Loucy (cell line): Measurements from ENCODE around the gene RMDN2.

Experiments
- H2AFZ ChIP-seq: fragments of 200-600 bp; sonication (generic); 2 replicates; pipeline ENCODE4 v1.6.0; 2016; ENCODE audit warnings: antibody characterized with exemption, mild to moderate bottlenecking, low read length, moderate library complexity
- H3F3A ChIP-seq: fragments of 200-600 bp; 2 replicates; pipeline ENCODE4 v1.6.0; 2016; ENCODE audit warnings: antibody characterized with exemption, low read depth, mild to moderate bottlenecking
- H3K27me3 ChIP-seq: fragments of 200-600 bp; sonication (generic); 2 replicates; pipeline ENCODE4 v1.6.1; 2014; ENCODE audit warnings: low read length, mild to moderate bottlenecking; ENCODE audit not compliant: insufficient read depth, poor library complexity, severe bottlenecking
- H3K36me3 ChIP-seq: fragments of 200-600 bp; sonication (generic); 2 replicates; pipeline ENCODE4 v1.6.1; 2016; ENCODE audit warnings: low read length; ENCODE audit not compliant: insufficient read depth
- H3K4me1 ChIP-seq: fragments of 200-600 bp; sonication (generic); 2 replicates; pipeline ENCODE4 v1.5.1; 2014; ENCODE audit warnings: low read length, mild to moderate bottlenecking; ENCODE audit not compliant: insufficient read depth, poor library complexity, severe bottlenecking
- H3K4me2 ChIP-seq: fragments of 200-600 bp; sonication (generic); 2 replicates; pipeline ENCODE4 v1.6.0; 2014; ENCODE audit warnings: antibody characterized with exemption, low read length, low read depth, mild to moderate bottlenecking; ENCODE audit not compliant: poor library complexity, severe bottlenecking
- H3K4me3 ChIP-seq: fragments of 200-600 bp; sonication (generic); 2 replicates; pipeline ENCODE4 v1.5.1; 2014; ENCODE audit warnings: low read length, mild to moderate bottlenecking, mixed read lengths; ENCODE audit not compliant: poor library complexity, severe bottlenecking
- H3K79me2 ChIP-seq: fragments of 200-600 bp; sonication (generic); 2 replicates; pipeline ENCODE4 v1.6.1; 2014; ENCODE audit warnings: low read length; ENCODE audit not compliant: insufficient read depth
- H3K9ac ChIP-seq: fragments of 200-600 bp; sonication (generic); 2 replicates; pipeline ENCODE4 v1.6.0; 2014; ENCODE audit warnings: mild to moderate bottlenecking, low read depth, low read length, moderate library complexity; ENCODE audit not compliant: poor library complexity, severe bottlenecking
- H3K9me2 ChIP-seq: fragments of 200-600 bp; sonication (generic); replicated peaks from 2 replicates; pipeline ENCODE4 v1.6.1; 2016; ENCODE audit warnings: low read depth, low read length, mixed read lengths
- H3K9me3 ChIP-seq: fragments of 200-600 bp; sonication (generic); 2 replicates; pipeline ENCODE4 v1.6.1; 2014; ENCODE audit warnings: mild to moderate bottlenecking, antibody characterized with exemption, low read length, low read depth; ENCODE audit not compliant: insufficient read depth
- H4K20me1 ChIP-seq: fragments of 200-600 bp; sonication (generic); 2 replicates; pipeline ENCODE4 v1.6.0; 2014; ENCODE audit warnings: antibody characterized with exemption, low read length, mild to moderate bottlenecking; ENCODE audit not compliant: insufficient read depth, poor library complexity, severe bottlenecking
- CTCF ChIP-seq: fragments of 200-600 bp; sonication (generic); conservative IDR thresholded peaks from 2 replicates; pipeline ENCODE4 v1.5.1; 2014; ENCODE audit warnings: mild to moderate bottlenecking, antibody characterized with exemption, low read length
- EZH2phosphoT487 ChIP-seq: fragments of 200-600 bp; IDR thresholded peaks from 2 replicates; pipeline ENCODE4 v1.6.1; 2018; ENCODE audit warnings: antibody characterized with exemption, mild to moderate bottlenecking, moderate library complexity, borderline replicate concordance

RMDN2 gene

GRCh38 chr2:37984176-37984575 lies 59.1 kb downstream of the RMDN2 start:
- H4K20me1 ChIP-seq: no peaks in the 10 kb centered on the region
- no peaks in the 10 kb centered on the region for H3K36me3 ChIP-seq
- no peak overlapping the region for H3K4me2 ChIP-seq
- H3K9ac ChIP-seq: no peak overlapping the region
- H3K4me1 ChIP-seq: peaks cover 5% of the 10 kb centered on the region
- H3K27me3 ChIP-seq: no peaks in the 10 kb centered on the region
- no peaks in the 10 kb centered on the region for H3F3A ChIP-seq
- no peaks in the 10 kb centered on the region for H3K9me2 ChIP-seq
- H2AFZ ChIP-seq: peak overlapping the region; percentile 28; the same call in 1 of the 2 replicates
- no peak overlapping the region for H3K4me3 ChIP-seq
- H3K9me3 ChIP-seq: no peaks in the 10 kb centered on the region
- H3K79me2 ChIP-seq: no peaks in the 10 kb centered on the region
- TF ChIP-seq CTCF: no peak
- TF ChIP-seq EZH2phosphoT487: no peak

- Histone ChIP-seq H3K4me1 (peaks cover 5% of the 10 kb centered on the region), H3K9ac (no peak overlapping the region), H3K4me2 (no peak overlapping the region), H3F3A (no peaks in the 10 kb centered on the region), H3K9me3 (no peaks in the 10 kb centered on the region), H2AFZ (no peak overlapping the region), H4K20me1 (no peaks in the 10 kb centered on the region), H3K79me2 (no peaks in the 10 kb centered on the region), H3K27me3 (no peaks in the 10 kb centered on the region), H3K4me3 (no peak overlapping the region), H3K36me3 (no peaks in the 10 kb centered on the region), H3K9me2 (no peaks in the 10 kb centered on the region)
- TF ChIP-seq EZH2phosphoT487 (no peak), CTCF (no peak; the same call in 1 of the 2 replicates)
Observed at GRCh38 chr2:37984589-37984988, 59.5 kb downstream of the RMDN2 start.

- H3K27me3 ChIP-seq: no peaks in the 10 kb centered on the region
- H3F3A ChIP-seq: no peaks in the 10 kb centered on the region
- H2AFZ ChIP-seq: no peak overlapping the region
- H3K36me3 ChIP-seq: no peaks in the 10 kb centered on the region
- no peaks in the 10 kb centered on the region for H4K20me1 ChIP-seq
- no peak overlapping the region for H3K9ac ChIP-seq
- no peak overlapping the region for H3K4me3 ChIP-seq
- no peaks in the 10 kb centered on the region for H3K9me2 ChIP-seq
- H3K4me2 ChIP-seq: no peak overlapping the region
- no peaks in the 10 kb centered on the region for H3K9me3 ChIP-seq
- peaks cover 5% of the 10 kb centered on the region for H3K4me1 ChIP-seq
- TF ChIP-seq EZH2phosphoT487 (no peak), CTCF (no peak)
- H3K79me2 ChIP-seq: no peaks in the 10 kb centered on the region
Observed at GRCh38 chr2:37985333-37985732, 60.2 kb downstream of the RMDN2 start.
